ENCODE measurements around the gene ADGRV1.

GRCh38 chr5:91126448-91126847 is 567.9 kb downstream of the ADGRV1 start:
- TF ChIP-seq EZH2phosphoT487 (IDR thresholded peaks at IDR 0.05; ENCODE audit: borderline replicate concordance, low read length), result no peak
- TF ChIP-seq, protein P1, sequence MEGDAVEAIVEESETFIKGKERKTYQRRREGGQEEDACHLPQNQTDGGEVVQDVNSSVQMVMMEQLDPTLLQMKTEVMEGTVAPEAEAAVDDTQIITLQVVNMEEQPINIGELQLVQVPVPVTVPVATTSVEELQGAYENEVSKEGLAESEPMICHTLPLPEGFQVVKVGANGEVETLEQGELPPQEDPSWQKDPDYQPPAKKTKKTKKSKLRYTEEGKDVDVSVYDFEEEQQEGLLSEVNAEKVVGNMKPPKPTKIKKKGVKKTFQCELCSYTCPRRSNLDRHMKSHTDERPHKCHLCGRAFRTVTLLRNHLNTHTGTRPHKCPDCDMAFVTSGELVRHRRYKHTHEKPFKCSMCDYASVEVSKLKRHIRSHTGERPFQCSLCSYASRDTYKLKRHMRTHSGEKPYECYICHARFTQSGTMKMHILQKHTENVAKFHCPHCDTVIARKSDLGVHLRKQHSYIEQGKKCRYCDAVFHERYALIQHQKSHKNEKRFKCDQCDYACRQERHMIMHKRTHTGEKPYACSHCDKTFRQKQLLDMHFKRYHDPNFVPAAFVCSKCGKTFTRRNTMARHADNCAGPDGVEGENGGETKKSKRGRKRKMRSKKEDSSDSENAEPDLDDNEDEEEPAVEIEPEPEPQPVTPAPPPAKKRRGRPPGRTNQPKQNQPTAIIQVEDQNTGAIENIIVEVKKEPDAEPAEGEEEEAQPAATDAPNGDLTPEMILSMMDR (IDR thresholded peaks at IDR 0.05; ENCODE audit: low read depth, low read length, poor library complexity, severe bottlenecking), result no peak

Measured in DOHH2 (cell line).